ENCODE measurements around the gene SORL1. TPM values are rescaled to one million over a fixed set of nuclear protein-coding genes. Genes with fewer than 3 reads are reported as not detected.
A peak's percentile ranks its signal among the peaks of the same experiment; 100 is the strongest.

SORL1 gene
- total RNA-seq, 1 donor from 2014 or later, result 38.3 TPM

- peaks cover 24% of the 10 kb centered on the region for H3K4me1 ChIP-seq
- H3K36me3 ChIP-seq, result no peaks in the 10 kb centered on the region
- no peaks in the 10 kb centered on the region for H3K27me3 ChIP-seq
- no peak for TF ChIP-seq CTCF (IDR thresholded peaks at IDR 0.05)
- TF ChIP-seq POLR2A (IDR thresholded peaks at IDR 0.05), result no peak
- TF ChIP-seq POLR2AphosphoS5 (IDR thresholded peaks at IDR 0.05; ENCODE audit: insufficient read depth in 1 of 2, low read depth in 1 of 2), result no peak
- no peak for DNase-seq (ENCODE audit: extremely low spot score in 2 of 2)
- H3K27ac ChIP-seq, result no peak overlapping the region
- H3K4me3 ChIP-seq, result no peak overlapping the region
- no peaks in the 10 kb centered on the region for H3K9me3 ChIP-seq
- intact Hi-C loops (cut with DNase I), result no loop called here
These were observed 3.6 kb upstream of the SORL1 start for GRCh38 chr11:121448431-121448941.

GRCh38 chr11:121449123-121449522 is 3.0 kb upstream of the SORL1 start:
- Histone ChIP-seq H3K27ac (no peak overlapping the region), H3K36me3 (no peaks in the 10 kb centered on the region), H3K4me1 (peaks cover 28% of the 10 kb centered on the region), H3K9me3 (no peaks in the 10 kb centered on the region), H3K27me3 (no peaks in the 10 kb centered on the region), H3K4me3 (no peak overlapping the region)
- TF ChIP-seq POLR2AphosphoS5 (IDR thresholded peaks at IDR 0.05; ENCODE audit: insufficient read depth in 1 of 2, low read depth in 1 of 2) (no peak), POLR2A (IDR thresholded peaks at IDR 0.05) (no peak)
- no peak for DNase-seq (ENCODE audit: extremely low spot score in 2 of 2)
- intact Hi-C loops (cut with DNase I), result no loop called here

GRCh38 chr11:121449626-121450025 is 2.5 kb upstream of the SORL1 start:
- Histone ChIP-seq H3K4me3 (no peak overlapping the region), H3K27me3 (no peaks in the 10 kb centered on the region), H3K9me3 (no peaks in the 10 kb centered on the region), H3K4me1 (peaks cover 29% of the 10 kb centered on the region), H3K27ac (no peak overlapping the region), H3K36me3 (no peaks in the 10 kb centered on the region)
- no peak for TF ChIP-seq CTCF (IDR thresholded peaks at IDR 0.05)
- TF ChIP-seq POLR2A (IDR thresholded peaks at IDR 0.05), result no peak
- TF ChIP-seq POLR2AphosphoS5 (IDR thresholded peaks at IDR 0.05; ENCODE audit: insufficient read depth in 1 of 2, low read depth in 1 of 2), result no peak
- intact Hi-C loops (cut with DNase I), result no loop called here
- no peak for DNase-seq (ENCODE audit: extremely low spot score in 2 of 2)

- intact Hi-C loops (cut with DNase I), result no loop called here
- Histone ChIP-seq H3K36me3 (no peaks in the 10 kb centered on the region), H3K4me3 (no peak overlapping the region), H3K4me1 (peaks cover 29% of the 10 kb centered on the region), H3K27ac (no peak overlapping the region), H3K27me3 (no peaks in the 10 kb centered on the region), H3K9me3 (no peaks in the 10 kb centered on the region)
- DNase-seq (ENCODE audit: extremely low spot score in 2 of 2), result no peak
- TF ChIP-seq POLR2A (IDR thresholded peaks at IDR 0.05), result no peak
- no peak for TF ChIP-seq POLR2AphosphoS5 (IDR thresholded peaks at IDR 0.05; ENCODE audit: insufficient read depth in 1 of 2, low read depth in 1 of 2)
- TF ChIP-seq CTCF (IDR thresholded peaks at IDR 0.05), result no peak
These were observed 1.7 kb upstream of the SORL1 start for GRCh38 chr11:121450401-121450800.

- Histone ChIP-seq H3K9me3 (no peaks in the 10 kb centered on the region), H3K27me3 (no peaks in the 10 kb centered on the region), H3K36me3 (no peaks in the 10 kb centered on the region), H3K4me3 (peak overlapping the region; percentile 69 to 83), H3K4me1 (peaks cover 31% of the 10 kb centered on the region), H3K27ac (peak overlapping the region; percentile 68)
- intact Hi-C loops (cut with DNase I), result no loop called here
- TF ChIP-seq CTCF (IDR thresholded peaks at IDR 0.05), result no peak
- no peak for TF ChIP-seq POLR2AphosphoS5 (IDR thresholded peaks at IDR 0.05; ENCODE audit: insufficient read depth in 1 of 2, low read depth in 1 of 2)
- TF ChIP-seq POLR2A (IDR thresholded peaks at IDR 0.05), result no peak
- no peak for DNase-seq (ENCODE audit: extremely low spot score in 2 of 2)
These were observed 732 bp upstream of the SORL1 start for GRCh38 chr11:121451178-121451985.
